NCI-H460 (cell line): ENCODE measurements around the gene TANK. TPM values are rescaled to one million over a fixed set of nuclear protein-coding genes. Genes with fewer than 3 reads are reported as not detected.
"Not testable (repeated sequence)": the region's sequence is repeated elsewhere in the genome, so short reads cannot be mapped to it uniquely, and the experiment has no call there.

Experiments
- DNase-seq: peaks from one replicate; pipeline ENCODE4 v3.0.0-alpha.2; 2016; ENCODE audit warnings: low read depth; ENCODE audit errors: extremely low read depth
- total RNA-seq: library from RNA; depleted of rRNA; stranded (reverse); fragments of >200 nt; shearing (Covaris generic); gene quantifications from 2 replicates; pipeline ENCODE4 v1.2.3, GENCODE V29; 2014; rRNA removed

TANK gene
- total RNA-seq, 1 experiment from 2014 or later: 121 TPM

DNA sequence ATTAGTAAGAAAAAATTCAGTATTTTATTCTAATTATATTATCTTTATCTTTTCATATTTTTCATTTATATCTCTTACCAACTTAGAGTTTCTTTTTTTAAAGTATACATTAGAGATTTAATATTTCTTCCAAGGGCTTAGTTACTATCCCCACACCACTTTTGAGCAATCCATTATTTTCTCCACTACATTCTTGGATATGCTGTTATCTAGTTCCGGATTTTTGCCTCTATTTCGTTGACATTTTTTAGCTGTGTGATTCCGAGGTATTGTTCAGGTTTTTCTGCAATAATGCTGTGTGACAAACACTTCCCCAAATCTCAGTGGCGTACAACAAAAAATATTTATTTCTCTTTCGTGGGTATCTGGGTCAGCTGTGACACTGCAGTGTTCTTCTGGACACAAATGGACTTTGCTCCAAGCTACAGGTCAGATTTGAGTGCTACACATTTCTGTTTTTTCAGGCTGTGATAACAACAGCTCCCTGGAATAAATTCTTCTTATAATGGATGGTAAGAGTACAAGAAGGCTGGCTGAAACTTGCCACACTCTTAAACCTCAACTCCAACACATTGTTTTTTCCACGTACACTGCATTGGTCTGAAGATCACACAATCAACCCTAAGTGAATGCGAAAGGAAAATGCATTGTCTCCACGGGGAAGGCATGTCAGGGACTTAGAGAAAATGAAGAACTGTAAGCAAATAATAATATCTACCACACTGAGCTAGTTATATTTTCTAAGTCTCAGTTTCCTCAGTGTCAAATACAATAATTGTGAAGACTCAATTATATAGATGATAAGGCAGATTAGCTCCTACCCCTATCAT, 97.1 kb downstream of the TANK start:
- DNase-seq: no peak

DNA sequence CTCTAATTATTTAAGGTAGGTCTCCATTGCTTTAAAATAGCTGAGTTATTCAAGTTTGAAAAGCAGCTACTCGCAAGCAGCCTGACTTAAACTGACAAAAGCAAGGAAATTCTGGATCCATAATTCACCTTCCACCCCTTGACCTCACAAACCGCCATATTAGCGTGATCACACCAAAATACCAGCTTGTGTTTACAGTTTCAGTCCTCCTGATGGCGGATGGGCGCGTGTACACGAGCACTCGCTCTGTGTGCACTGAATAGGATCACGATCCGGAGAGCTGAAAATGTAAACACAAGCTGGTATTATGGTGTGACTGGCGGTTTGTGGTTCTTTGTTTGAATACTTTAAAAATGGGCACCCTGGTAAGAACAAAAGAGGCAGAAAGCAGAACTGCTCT, 105.6 kb downstream of the TANK start:
- DNase-seq: no peak

DNA sequence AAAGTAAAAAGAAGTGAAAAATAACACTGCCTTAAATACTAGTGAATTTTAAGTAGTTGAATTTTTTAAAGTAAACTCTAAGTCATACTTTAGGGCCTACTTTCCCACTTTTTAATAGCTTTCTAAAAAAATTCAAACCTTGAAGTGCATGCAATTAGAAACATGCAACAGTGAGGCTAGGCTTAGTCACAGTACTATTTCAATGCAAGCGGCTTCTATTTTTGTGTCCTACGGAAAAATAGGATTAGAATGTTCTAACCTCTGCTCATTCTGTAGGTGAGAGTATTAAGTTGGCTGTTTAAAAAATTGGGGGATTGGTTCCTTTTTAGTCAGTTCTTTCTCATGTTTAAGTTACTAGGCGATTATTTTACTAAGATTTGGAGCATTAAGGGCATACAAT, 108.9 kb downstream of the TANK start:
- no peak for DNase-seq

DNA sequence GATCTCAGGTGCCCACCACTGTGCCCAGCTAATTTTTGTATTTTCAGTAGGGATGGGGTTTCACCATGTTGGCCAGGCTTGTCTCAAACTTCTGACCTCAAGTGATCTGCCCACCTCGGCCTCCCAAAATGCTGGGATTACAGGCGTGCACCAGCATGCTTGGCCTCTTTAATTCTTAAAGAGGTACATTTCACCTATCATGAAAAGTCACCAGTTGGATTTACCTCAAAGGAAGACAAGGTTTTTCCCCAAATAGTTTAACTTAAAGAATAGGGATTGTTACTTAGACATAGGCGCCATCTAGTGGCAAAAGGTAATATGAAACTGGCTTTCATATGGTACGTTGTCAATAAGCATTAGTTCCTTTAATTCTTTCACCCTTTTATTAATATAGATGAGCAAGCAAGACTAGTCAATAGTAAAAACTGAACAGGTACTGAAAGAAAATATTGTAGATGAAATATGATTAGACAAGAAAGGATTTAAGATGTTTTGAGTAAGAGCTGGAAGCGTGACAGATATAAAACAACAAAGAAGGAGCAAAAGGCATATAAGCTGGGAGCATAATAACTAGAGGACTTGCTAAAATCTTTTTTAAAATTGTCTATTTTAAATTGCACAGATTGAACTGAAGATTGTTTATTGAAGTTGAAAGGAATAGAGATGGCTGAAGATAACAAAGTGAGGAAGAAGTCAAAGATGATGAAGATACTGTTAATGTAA, 113.0 kb downstream of the TANK start:
- DNase-seq: peak; percentile 59

DNA sequence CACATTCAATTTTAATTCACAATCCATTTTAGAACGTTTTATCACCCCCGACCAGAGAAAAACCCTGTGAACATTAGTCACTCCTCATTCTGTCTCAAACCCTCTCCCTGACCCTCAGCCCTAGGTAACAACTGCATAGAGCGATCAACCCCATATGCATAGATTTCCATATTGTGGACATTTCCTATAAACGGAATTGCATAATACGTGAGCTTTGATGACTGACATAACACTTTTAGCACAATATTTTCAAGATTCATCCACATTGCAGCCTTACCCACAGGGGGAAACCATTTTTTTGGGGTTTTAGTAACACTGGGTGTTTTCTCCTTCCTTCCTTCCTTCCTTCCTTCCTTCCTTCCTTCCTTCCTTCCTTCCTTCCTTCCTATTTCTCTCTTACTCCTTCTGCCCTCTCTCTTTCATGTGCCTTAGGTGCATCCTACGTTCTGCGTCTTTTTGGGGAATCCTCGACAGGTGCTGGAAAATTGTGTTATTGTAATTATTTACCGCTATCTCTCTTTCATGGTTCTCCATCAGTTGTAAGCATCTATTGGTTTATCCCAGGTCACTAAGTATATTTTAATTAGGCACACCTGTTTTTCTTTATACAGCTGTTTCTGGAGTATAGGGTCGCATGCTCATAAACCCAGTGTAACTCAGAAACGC, 118.5 kb downstream of the TANK start:
- peak; percentile 67 for DNase-seq

DNA sequence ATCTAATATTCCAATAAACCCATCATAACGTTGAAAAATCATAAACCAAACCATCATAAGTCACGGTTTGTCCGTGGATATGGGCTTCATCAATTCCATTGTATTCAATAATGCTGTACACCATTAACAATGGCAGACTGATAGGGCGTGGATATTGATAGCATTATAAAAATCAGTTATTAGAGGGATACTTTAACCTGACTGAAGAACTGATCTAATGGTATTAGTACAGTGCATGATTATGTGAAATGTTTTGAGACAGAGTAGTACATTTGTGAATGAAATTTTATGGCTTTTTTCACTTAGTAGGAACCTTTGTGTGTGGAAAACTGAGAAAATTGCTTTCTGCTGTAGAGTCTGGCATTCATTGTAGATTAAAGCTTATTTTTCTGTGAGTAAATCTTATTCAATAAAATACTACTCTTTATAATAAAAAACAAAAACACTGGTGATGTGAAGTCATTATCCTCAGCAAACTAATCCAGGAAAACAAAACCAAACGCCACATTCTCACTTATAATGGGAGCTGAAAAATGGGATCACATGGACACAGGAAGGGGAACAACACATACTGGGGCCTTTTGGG, 119.1 kb downstream of the TANK start:
- DNase-seq: peak; percentile 35

DNA sequence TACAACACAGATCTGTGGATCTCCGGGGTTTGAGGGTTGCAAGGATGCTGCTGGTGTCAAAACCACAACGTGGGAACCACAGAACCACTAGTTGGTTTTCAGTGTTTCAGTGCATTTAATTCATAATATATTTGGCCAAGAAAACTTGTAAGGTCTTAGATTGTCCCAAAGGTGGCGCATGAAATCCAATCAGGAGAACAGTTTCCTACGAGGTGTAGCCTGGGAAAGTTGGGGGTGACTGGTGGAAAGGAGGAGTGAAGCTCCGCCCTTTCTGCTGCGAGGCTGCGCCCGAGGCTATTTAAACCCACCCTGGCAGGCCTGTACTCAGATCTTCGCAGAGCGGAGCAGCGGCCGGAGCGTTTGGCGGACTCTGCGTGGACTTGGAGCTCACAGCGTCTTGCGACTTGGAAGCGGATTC, 120.7 kb downstream of the TANK start:
- DNase-seq: peak; percentile 61

DNA sequence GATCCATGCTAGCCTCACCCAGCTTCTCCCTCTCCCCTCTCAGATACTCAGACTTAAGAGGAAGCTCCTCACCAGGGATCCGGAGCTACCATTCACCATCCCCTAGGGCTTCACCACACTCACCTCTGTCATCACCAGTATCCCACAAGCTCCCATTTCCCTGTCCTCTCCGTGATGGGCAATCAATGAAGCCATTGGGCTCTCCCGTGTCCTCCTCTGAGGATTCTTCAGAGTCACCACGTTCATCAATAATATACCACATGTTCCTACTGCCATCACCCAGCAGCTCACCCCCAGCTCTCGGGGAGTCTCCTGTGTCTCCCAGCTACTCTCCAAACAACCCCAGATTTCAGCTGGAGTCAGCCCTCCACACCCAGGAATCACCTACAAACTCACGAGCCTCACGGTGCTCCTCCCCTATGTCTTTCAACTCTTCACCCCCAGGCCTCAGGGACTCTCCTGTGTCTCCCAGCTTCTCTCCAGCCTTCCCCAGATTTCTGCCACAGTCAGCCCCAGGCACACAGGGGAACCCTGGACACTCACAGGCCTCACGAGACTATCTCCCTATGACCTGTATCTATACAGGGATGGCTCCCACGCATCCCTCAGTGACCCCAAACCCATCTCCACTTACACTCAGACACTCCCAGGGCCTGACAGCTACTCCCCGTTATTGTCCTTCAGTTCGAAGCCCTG, 121.5 kb downstream of the TANK start:
- DNase-seq: peak; percentile 5

DNA sequence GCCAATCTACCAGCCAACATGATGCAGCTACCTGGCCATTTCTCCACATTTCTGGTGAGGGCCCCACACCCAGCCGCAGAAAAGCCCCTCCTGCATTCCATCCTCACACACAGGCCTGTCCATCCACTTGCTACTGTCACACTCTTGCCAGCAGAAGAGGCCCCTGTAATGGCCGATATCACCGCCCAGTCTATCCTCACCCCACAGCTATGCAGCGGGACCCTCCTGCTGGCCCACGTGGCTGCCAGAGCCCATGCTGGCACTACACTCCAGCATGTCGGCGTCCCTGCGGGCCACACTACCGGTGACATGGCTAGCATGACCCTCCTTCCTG, 122.0 kb downstream of the TANK start:
- DNase-seq: not testable (repeated sequence)

DNA sequence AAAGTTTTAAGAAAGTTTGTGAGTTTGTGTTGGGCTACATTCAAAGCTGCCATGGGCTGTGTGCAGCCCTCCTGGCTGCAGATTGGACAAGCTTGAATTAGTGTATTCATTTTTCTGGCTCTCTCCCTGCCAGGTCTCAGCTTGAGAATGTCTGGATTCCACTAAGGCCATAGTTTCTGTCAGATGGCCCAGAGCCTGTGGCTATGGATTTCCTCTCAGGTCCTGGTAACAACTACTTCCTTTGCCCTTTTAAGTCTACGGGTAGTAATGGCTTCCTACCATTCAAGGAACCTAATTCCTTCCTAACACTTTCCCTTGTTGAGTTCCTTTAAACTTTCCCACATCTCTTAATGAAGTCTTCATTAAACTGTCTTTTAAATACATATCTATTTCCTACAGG, 123.7 kb downstream of the TANK start:
- DNase-seq: no peak

Other genes with a start within 250 kb of the TANK start
- 206 and 211 TPM in 2 replicates for gene PSMD14, start 148.0 kb downstream of the TANK start, total RNA-seq